Kidney (tissue), 14 donors: ENCODE results near the gene FARS2. TPM values are rescaled to one million over a fixed set of nuclear protein-coding genes. Genes with fewer than 3 reads are reported as not detected.

ENCODE experiments used
- DNase-seq, 5 donors: peaks; one replicate each; pipeline ENCODE4 v3.0.0-alpha.2; 2013 to 2020
- FAIRE-seq: peaks from 2 replicates; lab custom pipeline; 2012; peaks lifted over from hg19 to GRCh38; lab: Jason Lieb, UNC
- H3K27ac ChIP-seq, 2 donors: one replicate each; pipeline ENCODE4 v1.7.0; 2013; ENCODE audit warnings: low read depth in 2 of 2, low read length in 2 of 2, inconsistent platforms in 1 of 2
- H3K27me3 ChIP-seq: one replicate; pipeline ENCODE4 v1.7.1; 2013; ENCODE audit warnings: low read length, inconsistent platforms; ENCODE audit not compliant: control insufficient read depth, insufficient read depth
- H3K36me3 ChIP-seq, 3 donors: one replicate each; pipeline versions ENCODE4 v1.7.0 to v1.7.1; 2013; ENCODE audit warnings: low read length in 3 of 3, control low read depth in 1 of 3, inconsistent platforms in 1 of 3; ENCODE audit not compliant: insufficient read depth in 3 of 3, control insufficient read depth in 2 of 3
- H3K4me1 ChIP-seq, 3 donors: one replicate each; pipeline versions ENCODE4 v1.7.0 to v1.7.1; 2013; ENCODE audit warnings: low read length in 3 of 3, inconsistent platforms in 1 of 3, low read depth in 1 of 3; ENCODE audit not compliant: control insufficient read depth in 2 of 3, insufficient read depth in 2 of 3
- H3K4me3 ChIP-seq, 3 donors: one replicate each; pipeline versions ENCODE4 v1.7.0 to v1.8.1; 2013; ENCODE audit warnings: low read length in 3 of 3, control low read depth in 1 of 3, inconsistent platforms in 1 of 3
- H3K9ac ChIP-seq, 3 donors: one replicate each; pipeline versions ENCODE4 v1.7.0 to v1.7.1; 2013; ENCODE audit warnings: low read length in 3 of 3, control low read depth in 1 of 3, inconsistent platforms in 1 of 3
- H3K9me3 ChIP-seq, 3 donors: one replicate each; pipeline versions ENCODE4 v1.7.0 to v1.7.1; 2013; ENCODE audit warnings: low read length in 3 of 3, control low read depth in 1 of 3, inconsistent platforms in 1 of 3; ENCODE audit not compliant: control insufficient read depth in 2 of 3, insufficient read depth in 1 of 3
- intact Hi-C: fragments of 100-400 bp; cut with DNase I; formaldehyde crosslinking; loops from one replicate; pipeline ENCODE4 v1.11.1; 2022
- polyA plus RNA-seq: library from polyadenylated mRNA; stranded (reverse); fragments of 350-450 nt; fragmentation: Illumina TruSeq; extraction: RNeasy Lipid Tissue Mini Kit (QIAGEN cat#74804); gene quantifications from one replicate; pipeline ENCODE4 v1.2.3, GENCODE V29; 2014; ENCODE audit warnings: low read depth, low replicate concordance; ENCODE audit not compliant: insufficient read depth
- total RNA-seq: library from RNA; stranded (reverse); fragmentation: NEBNext Ultra II Directional; extraction: Animal tissue kit (Norgen Biotek cat#: 25700); gene quantifications from one replicate; pipeline ENCODE4 v1.2.1, GENCODE V29; 2021
- TF ChIP-seq, protein P1 (sequence below): IDR thresholded peaks from 3 replicates; pipeline ENCODE4 v1.5.1; 2012; ENCODE audit warnings: mild to moderate bottlenecking, moderate library complexity, borderline replicate concordance; ENCODE audit not compliant: insufficient read depth; ENCODE audit errors: extremely low read depth
- donor health status: control.
- donor health status: control.
- donor health status: control.
- donor health status: control.
- donor health status: control.
- donor health status: DM: yes; HTN: yes; CAD: no.
- donor health status: Normal renal cell carcinoma (clear cell type).

FARS2 gene
- total and polyA plus RNA-seq, 2 donors from 2014 or later, result 22.1 to 24.8 TPM

GRCh38 chr6:5582762-5583161 is 321.4 kb downstream of the FARS2 start:
- TF ChIP-seq, protein P1, sequence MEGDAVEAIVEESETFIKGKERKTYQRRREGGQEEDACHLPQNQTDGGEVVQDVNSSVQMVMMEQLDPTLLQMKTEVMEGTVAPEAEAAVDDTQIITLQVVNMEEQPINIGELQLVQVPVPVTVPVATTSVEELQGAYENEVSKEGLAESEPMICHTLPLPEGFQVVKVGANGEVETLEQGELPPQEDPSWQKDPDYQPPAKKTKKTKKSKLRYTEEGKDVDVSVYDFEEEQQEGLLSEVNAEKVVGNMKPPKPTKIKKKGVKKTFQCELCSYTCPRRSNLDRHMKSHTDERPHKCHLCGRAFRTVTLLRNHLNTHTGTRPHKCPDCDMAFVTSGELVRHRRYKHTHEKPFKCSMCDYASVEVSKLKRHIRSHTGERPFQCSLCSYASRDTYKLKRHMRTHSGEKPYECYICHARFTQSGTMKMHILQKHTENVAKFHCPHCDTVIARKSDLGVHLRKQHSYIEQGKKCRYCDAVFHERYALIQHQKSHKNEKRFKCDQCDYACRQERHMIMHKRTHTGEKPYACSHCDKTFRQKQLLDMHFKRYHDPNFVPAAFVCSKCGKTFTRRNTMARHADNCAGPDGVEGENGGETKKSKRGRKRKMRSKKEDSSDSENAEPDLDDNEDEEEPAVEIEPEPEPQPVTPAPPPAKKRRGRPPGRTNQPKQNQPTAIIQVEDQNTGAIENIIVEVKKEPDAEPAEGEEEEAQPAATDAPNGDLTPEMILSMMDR, result no peak
- no peak for FAIRE-seq
- H3K9me3 ChIP-seq, result no peaks in the 10 kb centered on the region

GRCh38 chr6:5583528-5583927 is 322.2 kb downstream of the FARS2 start:
- no peak for DNase-seq
- Histone ChIP-seq H3K36me3 (peaks cover 0 to 2% (median 0%) of the 10 kb centered on the region in 3 donors), H3K27ac (no peak overlapping the region), H3K4me1 (no peaks in the 10 kb centered on the region), H3K4me3 (no peak overlapping the region), H3K27me3 (no peaks in the 10 kb centered on the region), H3K9me3 (no peaks in the 10 kb centered on the region), H3K9ac (no peak overlapping the region)
- TF ChIP-seq, protein P1, result no peak
- no peak for FAIRE-seq
- intact Hi-C loops, result no loop called here

More at GRCh38 chr6:5582762-5583161, 321.4 kb downstream of the FARS2 start:
- Histone ChIP-seq H3K4me1 (no peaks in the 10 kb centered on the region), H3K27ac (no peak overlapping the region), H3K9ac (no peak overlapping the region), H3K4me3 (no peak overlapping the region), H3K36me3 (peaks cover 0 to 2% (median 0%) of the 10 kb centered on the region in 3 donors), H3K27me3 (no peaks in the 10 kb centered on the region)
- no peak for DNase-seq
- intact Hi-C loops, result no loop called here

DNA sequence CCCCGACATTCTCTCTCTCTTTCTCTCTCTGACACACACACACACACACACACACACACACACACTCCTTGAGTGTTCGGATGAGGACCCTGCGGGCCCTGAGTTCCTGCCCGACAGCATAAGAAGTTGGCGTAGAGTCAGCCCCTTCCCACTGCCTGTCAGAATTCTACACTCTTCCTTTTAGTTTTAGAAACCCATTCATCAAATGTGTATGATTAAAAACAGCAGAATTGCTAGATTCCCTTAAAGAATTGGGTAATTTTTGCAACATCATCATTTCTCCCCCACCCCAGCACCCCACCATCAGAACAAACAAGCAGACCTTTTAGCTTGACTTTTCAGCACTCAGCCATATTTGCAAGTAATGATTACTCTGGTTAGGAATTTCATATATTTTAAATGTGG is 322.8 kb downstream of the FARS2 start:
- H3K9me3 ChIP-seq, result no peaks in the 10 kb centered on the region
- no peak overlapping the region for H3K27ac ChIP-seq
- H3K4me1 ChIP-seq, result no peaks in the 10 kb centered on the region
- peaks cover 0 to 2% (median 0%) of the 10 kb centered on the region in 3 donors for H3K36me3 ChIP-seq
- no peak overlapping the region for H3K4me3 ChIP-seq
- FAIRE-seq (no peak), DNase-seq (no peak)
- H3K27me3 ChIP-seq, result no peaks in the 10 kb centered on the region
- no peak overlapping the region for H3K9ac ChIP-seq
- TF ChIP-seq, protein P1, result no peak
- intact Hi-C loops, result no loop called here

GRCh38 chr6:5587648-5588047 is 326.3 kb downstream of the FARS2 start:
- intact Hi-C loops, result no loop called here
- Histone ChIP-seq H3K4me1 (no peaks in the 10 kb centered on the region), H3K36me3 (no peaks in the 10 kb centered on the region), H3K4me3 (no peak overlapping the region), H3K27me3 (no peaks in the 10 kb centered on the region), H3K9me3 (no peaks in the 10 kb centered on the region), H3K27ac (no peak overlapping the region), H3K9ac (no peak overlapping the region)
- no peak for FAIRE-seq
- no peak for DNase-seq
- TF ChIP-seq, protein P1, result no peak
